Body of pancreas (tissue), 4 donors: ENCODE measurements around the gene NDST3.

ENCODE experiments used
- CTCF ChIP-seq, 7 experiments: fragments of 450-650 bp in 4 of 7; fragments of 200-600 bp in 3 of 7; sonication (generic) in 3 of 7; IDR thresholded peaks; one replicate each; pipeline ENCODE4 v1.5.1; 2016 to 2019; ENCODE audit warnings: antibody characterized with exemption in 7 of 7
- POLR2A ChIP-seq, 3 donors: fragments of 450-650 bp; IDR thresholded peaks; one replicate each; pipeline ENCODE4 v1.6.1; 2016; ENCODE audit warnings: antibody characterized with exemption in 3 of 3, mild to moderate bottlenecking in 2 of 3

GRCh38 chr4:117986321-117986720, 48.0 kb upstream of the NDST3 start:
- TF ChIP-seq CTCF (IDR thresholded peaks at IDR 0.05), result no peak
- TF ChIP-seq POLR2A (IDR thresholded peaks at IDR 0.05), result no peak
